Measurements from ENCODE around the gene FBXO46.

- TF ChIP-seq CTCF (conservative IDR thresholded peaks at IDR 0.05; ENCODE audit: low read length), result no peak
- TF ChIP-seq EZH2phosphoT487 (IDR thresholded peaks at IDR 0.05; ENCODE audit: borderline replicate concordance, low read depth, low read length), result no peak
Observed at GRCh38 chr19:45742969-45743368, 12.3 kb upstream of the FBXO46 start.
